Stromal cell of bone marrow (primary cell): Measurements from ENCODE around the gene VWA1.

Source experiments
- DNase-seq: peaks from one replicate; pipeline ENCODE4 v3.0.0-alpha.2; 2012; ENCODE audit warnings: low read depth

Gene VWA1, protein sequence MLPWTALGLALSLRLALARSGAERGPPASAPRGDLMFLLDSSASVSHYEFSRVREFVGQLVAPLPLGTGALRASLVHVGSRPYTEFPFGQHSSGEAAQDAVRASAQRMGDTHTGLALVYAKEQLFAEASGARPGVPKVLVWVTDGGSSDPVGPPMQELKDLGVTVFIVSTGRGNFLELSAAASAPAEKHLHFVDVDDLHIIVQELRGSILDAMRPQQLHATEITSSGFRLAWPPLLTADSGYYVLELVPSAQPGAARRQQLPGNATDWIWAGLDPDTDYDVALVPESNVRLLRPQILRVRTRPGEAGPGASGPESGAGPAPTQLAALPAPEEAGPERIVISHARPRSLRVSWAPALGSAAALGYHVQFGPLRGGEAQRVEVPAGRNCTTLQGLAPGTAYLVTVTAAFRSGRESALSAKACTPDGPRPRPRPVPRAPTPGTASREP

DNA sequence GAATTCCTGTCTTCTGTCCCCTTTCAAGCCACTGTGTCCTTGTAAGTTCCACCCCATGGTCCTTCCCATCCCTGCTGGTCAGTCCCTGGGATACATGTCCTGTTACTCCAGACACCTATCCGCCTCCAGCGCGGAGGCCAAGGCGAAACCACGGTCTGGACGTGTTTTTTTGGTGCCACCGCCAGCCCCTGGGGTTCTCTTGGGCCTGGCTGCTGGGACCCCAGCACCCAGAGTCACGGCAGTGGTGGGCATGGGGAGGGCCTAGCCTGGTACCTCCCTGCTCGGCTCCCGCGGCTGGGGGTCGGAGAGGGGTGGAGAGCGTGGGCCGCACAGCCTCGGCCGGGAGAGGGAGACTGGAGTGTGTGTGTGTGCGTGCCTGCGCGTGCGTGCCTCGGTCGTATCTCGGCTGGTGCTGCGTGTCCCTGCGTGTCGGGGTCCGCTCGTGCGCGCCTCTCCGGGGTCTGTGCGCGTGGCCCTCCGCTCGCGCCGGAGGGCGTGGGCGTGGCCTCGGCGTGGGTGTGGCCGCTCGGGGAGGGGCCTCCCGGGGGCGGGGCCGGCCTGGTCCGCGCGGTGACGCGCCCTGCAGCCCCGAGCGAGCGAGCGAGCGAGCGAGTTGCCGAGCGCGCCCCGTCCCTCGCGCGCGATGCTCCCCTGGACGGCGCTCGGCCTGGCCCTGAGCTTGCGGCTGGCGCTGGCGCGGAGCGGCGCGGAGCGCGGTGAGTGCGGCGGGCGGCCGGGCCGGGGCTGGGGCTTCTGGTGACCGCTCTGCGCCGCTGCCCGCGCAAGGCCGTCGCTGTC lies at the start of gene VWA1:
Gene VWA1, plus strand, starts transcription at position 585 of the 798 bp plus-strand sequence. Its CDS starts 59 bp downstream, at position 644.
- DNase-seq: no peak

DNA sequence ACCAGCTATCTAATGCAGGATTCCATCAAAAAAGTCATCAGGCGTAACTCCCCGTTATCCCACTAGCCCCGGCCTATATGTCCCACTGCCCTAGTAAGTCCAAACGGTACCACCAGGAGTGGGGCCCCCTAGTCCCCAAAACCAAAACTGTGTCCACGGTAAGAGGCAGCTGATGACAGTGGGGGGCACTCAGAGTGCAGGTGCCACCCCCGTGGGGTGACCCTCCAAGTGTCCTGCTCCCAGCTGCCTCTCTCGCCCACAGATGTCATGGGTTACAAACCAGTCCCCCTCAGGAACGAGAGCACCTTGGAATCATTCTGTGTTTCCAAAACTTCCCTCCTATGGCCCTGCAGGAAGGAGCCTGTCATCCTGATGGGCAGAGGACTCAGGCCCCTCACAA lies 49.6 kb upstream of the VWA1 start:
- DNase-seq: no peak

DNA sequence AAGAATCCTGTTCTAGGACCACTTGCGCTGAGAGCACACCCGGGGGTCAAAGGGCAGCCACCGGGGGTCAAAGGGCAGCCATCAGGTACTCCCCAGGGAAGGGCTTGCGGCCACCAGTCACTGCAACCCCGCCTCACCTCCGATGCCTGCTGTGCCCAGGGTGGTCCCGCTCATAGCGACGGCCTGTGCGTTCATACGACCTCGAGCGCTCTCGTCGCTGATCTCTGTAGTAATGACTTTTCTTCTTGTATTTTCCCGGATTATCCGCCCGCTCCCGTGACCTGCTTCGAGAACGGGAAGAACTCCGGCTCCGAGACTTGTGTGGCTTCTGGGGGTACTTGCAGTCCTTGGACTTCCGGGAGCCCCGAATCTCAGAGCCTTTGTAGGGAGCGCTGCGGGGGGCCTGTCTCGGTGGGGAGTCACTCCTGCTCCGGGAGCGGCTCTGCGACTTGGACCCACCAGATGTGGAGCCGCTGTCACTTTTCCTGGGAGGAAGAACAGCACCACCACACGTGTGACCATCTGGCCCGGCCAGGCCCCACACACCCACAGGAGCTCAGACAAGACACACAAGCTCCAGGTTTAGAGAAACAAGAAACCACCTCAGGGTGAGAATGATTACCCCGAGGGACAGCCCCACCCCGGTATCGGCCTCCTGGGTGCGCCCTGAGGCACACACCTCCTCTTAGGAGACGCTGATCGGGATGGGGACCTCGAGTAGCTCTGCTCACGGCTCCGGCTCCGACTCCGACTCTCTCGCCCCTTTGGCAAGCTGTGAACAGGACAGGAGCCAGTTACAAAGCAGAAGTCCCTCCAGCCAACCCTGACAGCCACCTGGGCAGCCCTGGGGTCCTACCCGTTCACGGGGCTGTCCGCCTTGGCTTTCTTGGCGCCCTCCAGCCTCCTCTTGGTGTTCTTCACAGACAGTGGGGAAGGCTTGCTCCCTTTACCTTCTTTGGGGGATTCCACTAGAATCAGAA lies 48.1 kb upstream of the VWA1 start:
- DNase-seq: no peak

DNA sequence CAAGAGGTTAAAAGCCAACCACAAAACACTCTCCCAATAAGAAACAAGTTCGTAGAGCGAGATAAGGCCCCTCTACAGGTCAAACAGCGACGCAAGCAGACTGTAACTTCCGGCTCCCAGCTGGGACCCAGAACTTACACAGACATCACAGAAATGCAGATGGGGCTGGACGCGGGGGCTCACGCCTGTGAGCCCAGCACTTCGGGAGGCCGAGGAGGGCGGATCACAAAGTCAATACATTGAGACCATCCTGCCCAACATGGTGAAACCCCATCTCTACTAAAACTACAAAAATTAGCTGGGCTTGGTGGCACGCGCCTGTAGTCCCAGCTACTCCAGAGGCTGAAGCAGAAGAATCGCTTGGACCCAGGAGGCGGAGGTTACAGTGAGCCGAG lies 47.4 kb upstream of the VWA1 start:
- DNase-seq: no peak

DNA sequence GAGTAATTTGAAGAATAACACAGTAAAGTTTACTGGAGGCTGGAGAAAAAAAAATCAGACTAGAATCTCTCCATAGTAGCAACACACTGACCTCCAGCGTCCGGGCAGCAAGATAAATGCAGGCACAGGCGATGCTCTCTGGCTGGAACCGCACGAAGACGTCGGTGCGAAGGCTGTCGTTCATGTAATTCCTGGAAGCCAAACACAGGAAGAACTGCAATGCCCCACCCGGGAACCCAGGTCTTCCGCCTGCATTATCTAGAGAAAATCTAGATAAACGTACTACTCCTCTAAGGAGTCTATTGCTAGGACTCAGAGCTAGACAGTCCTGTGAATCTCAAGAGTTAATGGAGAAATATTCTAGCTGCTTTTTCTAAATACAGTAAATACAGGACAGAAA lies 44.8 kb upstream of the VWA1 start:
- DNase-seq: no peak

DNA sequence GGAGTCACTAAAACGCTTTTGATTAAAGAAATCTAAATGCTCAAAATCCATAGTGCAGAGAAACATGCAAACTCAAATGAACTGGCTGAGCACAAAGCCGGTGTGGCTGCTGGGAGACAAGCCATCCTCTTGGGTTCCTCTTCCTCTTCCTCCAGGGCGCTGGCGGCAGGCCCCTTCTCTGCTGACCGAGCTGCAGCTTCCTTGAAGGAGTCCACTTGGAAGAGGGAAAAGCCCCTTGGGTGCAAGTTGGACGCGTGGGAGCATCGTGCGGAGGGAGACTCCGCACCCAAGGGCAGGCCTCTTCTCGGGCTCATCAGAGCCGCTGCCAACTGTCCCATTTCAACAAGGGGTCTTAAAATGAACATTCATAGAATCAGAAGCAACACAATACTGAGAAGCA lies 44.3 kb upstream of the VWA1 start:
- DNase-seq: no peak

DNA sequence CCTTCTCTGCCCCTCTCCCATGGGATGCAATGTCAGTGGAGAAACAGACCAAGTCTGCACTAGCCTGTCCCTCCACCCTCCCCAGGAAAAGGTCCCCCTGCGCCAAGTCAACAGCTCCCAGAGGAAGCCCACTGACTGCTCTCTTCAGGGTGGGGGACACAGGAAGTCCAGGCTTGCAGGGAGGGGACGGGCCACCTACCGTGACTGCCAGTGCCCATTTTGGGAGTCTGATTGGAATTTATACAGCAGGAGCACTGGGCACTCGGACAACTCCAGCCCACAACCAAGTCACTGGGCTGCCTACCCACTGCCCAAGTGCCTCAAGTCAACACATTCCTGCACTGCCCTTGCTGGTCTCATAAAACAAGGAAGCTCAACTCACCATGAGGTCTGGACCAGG lies 42.5 kb upstream of the VWA1 start:
- no peak for DNase-seq

DNA sequence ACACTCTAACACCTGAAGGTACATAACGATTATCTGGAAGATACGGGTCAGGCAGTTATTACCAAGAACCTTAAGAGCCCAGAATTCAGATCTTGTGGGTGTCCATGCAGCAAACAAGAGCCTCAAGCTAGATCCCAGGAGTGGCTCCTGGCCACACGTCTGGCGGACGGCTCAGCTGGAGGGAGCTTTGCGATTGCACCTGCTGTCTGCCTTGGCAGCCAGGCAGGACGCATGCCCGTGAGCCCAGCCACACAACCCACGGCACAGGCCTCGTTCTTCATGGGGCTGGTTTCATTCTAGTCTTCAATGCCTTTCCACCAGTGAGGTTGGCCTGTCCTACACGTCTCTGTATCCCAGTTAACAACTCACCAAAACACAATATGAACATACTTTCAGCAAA lies 42.1 kb upstream of the VWA1 start:
- no peak for DNase-seq

DNA sequence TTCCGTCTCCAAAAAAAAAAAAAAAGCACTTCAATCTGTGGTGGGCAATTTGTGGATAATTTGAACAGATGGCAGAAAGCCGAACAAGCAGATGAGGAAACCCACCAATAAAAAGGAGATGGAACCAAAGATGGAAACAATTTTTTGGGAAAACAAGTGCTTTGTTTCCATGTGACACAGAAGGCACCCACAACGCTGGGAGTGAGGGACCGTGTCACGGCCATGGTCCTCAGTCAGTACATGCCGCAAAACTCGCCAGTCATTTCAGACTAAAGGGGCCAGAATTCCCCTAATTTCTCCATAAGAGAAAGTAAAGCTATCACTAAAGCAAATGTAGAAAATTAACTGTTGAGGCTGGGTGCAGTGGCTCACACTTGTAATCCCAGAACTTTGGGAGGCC lies 41.4 kb upstream of the VWA1 start:
- DNase-seq: no peak

DNA sequence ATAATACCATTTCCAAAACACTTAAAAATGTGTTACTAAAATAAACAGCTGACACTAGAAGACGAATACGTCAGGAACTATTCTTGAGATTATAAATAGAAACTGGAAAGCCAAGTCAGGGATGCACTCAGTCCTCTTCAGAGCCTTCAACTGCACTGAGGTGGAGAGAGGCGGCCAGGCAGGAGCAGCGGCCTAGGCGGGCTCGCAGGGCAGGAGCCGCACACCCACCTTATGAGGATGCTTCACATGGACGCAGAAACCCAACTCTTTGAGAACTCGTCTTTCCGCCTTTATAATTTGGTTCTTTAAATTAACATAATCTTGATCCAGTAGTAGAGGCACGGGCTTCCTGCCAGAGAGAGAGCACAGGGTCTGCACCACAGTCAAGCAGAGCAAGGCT lies 40.3 kb upstream of the VWA1 start:
- no peak for DNase-seq

DNA sequence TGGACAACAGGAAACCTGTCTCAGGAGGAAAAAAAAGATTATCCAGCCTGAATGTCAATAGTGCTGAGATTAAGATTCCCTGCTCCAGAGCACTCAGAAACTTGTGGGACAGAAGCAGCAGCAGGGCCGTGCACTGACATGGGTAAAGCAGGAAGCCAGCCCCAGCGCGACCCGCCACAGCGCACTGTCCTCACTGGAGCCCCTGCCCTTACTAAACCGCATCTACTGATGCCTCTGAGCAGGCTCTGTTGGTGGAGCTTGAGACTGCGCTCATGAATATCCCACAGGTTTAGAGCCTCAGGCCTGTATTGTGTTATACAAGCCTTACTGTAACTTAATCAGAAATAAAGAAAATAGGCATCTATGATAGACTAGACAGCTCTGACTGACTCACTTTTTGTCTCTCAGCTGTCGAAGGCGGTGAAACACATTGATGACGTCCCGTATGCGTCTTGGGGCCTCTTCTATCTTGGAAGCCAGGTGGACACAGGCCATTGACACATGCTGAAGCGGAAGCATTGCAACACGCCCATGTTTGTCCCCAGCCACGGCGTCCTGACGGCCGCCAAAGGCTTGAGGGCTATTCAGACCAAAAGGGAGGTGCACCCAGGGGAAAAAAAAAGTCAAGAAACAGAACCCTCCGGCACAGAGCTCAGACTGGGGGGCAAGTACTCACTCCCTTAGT lies 37.5 kb upstream of the VWA1 start:
- no peak for DNase-seq

DNA sequence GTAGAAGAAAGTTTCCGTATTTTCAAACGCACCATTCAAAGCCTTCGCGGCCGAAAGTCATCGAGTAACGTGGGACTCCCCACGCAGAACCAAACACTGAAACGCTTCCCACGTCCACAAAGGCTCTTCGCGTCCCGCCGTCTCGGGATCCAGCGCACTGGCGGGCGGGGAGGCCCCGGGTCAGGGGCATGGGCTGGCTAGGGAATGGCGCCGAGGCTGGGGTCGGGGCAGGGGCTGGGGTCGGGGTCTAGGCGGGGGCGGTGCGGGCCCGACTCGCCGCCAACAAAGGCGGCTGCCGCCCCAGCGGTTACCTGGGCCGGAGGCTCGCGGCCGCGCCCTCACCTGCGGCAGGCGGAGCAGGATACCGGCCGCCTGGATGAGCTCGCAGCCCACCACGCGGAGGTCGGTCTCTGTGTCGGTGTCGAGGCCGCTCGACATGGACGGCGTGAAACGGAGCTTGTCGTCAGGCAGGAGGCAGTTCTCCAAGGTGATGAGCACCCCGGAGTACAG lies 36.8 kb upstream of the VWA1 start:
- no peak for DNase-seq

DNA sequence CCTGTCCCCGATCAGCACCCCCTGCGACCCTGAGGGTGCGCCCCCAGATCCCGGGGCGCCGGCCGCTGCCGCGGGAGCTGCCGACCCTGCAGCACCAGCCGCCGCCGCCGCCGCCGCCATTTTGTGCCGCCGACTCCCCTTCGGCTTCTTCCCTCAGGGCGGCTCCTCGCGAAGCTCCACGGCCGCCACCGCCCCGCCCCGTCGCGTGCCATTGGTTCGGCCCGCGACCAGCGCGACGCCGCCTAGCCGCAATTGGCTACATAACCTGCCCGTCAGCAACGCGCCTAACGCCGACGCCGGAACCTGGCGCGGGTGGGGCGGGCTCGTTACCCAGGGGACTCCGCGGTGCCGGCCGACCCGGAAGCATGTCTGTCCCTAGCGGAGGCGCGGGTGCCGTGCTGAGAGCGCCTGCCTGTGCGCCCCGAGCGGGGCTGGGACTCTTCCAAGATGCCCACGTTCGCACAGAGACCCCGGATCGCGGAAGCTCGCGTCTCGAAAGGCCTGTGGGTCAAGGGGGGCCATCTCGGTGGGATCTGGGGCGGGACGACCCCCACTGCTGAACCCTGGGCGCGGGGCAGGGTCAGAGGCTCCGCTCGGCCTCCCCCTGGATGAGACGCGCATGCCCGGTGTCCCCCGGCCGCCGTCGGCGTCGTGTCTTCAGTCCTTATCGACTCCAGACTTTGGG lies 36.2 kb upstream of the VWA1 start, which contains the start of gene CCNL2:
Gene CCNL2, minus strand, starts transcription at position 149 of the 685 bp plus-strand sequence. Its CDS starts 29 bp downstream, at position 120.
- DNase-seq: peak; percentile 94

DNA sequence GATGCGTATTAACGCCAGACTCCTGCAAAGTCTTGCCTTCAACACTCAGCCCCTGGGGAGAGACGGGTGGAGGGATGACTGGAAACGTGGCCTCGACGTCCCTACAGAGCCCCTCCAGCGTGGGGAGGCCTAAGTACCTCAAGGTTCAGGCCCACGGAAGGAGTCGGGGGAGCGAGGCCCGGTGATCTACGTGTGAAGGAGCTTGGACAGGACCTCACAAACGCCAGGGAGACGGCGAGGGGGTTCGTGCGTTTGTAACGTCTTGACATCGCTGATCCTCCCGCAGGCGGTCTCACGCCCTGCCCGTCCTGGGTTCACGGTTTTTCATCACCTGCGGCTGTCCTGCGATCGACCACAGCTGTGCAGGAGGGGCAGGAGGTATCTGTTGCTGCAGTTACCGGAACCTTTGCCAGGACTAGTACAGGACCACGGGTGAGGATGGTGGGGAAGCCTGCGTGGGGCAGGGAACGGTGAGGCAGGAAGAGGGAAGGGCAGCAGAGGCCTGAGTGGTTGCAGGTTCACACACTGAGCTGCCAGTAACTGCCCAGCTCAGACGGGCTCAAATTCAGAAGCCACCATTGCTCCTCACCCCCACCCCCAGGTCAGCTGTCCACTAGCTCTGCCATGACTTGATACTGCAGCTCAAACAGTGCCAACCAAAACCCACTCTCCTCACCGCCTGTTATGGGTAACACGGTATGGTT lies 35.5 kb upstream of the VWA1 start:
- DNase-seq: no peak

DNA sequence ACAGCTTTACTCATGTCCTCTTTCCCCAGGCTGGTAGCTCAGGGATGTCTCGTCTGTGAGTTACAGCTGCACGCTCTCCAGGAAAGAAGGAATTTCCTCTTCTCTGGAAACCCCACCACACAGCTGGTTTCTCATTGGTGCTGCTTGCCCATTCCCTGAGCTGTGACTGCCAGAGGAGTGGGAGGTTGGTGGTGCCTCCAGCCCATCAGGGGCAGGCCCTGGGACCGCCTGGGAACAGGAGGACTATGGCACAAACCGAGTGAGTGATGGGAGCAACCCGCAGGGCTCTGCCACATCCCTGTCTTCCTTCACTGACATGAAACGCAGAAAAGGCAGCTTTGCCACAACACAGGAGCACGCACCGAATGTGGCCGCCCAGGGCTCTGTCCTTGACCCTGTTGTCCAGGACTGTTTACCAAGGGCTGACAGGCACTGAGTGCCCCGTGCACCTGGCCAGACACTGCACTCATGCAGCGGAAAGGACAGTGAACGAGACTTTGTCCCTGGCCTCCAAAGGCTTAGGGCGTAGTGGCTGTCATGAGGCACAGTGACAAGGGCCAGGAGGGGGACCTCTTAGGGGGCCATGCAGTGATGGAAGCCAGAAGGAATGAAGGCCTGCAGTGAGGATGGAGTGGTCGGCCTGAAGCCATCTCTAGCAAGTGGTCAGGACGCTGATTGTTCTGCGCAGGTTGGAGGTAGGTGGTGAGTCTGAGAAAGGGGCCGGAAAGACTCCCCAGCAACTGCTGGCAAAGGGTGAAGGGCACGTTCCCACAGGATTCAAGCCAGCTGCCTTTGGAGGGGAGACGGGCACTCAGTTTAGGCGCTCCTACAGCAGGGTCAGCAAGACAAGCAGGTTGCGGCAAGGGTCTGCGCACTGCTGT lies 34.7 kb upstream of the VWA1 start:
- DNase-seq: no peak

DNA sequence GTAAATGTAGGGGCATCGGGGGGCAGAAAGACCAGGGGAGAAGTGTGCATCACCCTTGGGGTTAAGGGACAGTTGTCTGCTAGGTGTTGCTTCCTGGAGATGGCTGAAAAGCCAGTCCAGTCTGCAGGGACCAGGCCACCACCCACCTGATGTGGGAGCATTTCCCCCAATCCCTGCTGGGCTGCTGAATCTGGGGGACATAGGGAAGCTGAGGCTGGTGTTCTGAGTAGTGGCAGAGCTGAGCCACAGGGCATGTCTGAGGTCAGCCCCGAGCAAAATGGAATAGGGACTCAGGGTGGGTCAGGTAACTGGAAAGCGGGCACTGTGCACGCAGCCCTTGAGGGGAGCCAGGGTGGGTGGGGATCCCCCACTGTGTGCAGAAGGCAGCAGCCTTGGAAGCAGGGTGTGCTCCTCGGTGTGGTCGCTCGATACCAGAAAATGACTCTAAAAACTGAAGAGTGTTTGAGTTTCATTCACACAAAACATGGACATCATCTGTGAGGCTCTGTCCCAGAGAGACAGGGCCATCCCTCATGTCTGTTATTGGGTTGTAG lies 34.0 kb upstream of the VWA1 start:
- no peak for DNase-seq

DNA sequence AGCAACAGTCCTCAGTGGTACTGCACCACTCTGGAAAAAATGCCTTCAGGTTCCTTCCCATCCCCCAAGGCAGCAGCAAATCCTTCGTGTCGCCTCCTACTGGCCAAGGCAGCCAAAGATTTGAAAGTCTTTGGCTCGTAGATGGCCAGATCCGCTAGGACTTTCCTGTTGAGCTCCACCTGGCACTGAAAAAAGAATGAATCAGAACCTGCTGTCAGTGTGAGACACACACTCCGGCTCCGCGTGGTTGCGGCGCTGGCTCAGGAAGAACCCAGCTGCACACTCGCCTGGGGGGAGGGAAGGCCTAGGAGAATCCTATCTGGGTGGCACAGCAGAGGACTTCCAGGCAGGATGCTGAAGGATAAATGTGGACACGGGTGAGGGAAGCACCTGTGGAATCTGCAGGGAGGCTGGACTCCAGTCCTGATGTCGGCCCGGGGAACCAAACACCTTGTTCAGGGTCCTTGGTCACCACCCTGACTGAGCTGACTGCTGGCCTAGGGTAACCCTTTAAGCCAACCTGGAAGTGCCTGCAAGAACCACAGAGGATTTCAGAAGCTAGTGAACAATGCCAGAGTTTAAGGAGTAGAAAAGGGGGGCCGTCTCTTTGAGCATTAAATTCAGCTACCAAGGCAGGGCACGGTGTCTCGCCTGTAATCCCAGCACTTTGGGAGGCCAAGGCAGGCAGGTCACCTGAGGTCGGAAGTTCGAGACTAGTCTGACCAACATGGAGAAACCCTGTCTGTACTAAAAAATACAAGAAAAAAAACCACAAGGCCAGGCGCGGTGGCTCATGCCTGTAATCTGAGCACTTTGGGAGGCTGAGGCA lies 33.2 kb upstream of the VWA1 start:
- peak; percentile 29 for DNase-seq
